HTERT RPE-1 (cell line): Measurements from ENCODE around the gene TSEN34.

Experiments
- in situ Hi-C: fragments of 300-500 bp; cut with MboI; formaldehyde crosslinking; loops from 4 replicates; pipeline ENCODE4 v1.14.3; 2020; ENCODE audit warnings: low sequenced_read_pairs

Gene TSEN34

DNA sequence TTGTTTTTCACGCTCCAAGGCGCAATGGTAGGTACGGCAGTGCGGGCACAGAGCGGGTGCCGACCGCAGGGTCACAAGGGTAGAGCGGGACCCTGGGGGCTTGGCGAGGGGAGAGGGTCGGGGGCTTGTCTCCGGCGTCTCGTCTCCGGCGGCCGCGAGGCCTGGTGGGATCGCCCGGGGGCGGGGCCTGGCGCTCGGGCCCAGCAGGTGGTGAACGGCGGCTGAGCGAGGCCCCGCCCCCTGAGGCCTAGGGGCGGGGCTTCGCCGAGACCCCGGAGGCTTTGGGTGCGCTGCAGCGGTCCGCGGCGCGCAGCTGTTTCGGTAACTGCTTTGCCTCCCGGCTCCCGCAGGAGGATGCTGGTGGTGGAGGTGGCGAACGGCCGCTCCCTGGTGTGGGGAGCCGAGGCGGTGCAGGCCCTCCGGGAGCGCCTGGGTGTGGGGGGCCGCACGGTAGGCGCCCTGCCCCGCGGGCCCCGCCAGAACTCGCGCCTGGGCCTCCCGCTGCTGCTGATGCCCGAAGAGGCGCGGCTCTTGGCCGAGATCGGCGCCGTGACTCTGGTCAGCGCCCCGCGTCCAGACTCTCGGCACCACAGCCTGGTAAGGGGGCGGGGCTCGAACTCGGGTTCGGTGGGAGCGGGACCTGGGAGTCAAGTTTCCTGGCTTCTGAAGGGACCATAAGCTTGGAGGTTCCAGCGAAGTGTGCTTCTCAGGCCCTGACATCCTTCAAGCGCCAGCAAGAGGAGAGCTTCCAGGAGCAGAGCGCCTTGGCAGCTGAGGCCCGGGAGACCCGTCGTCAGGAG, at the start of gene TSEN34:
TSS of gene TSEN34 (plus strand) at position 298 of the 800 bp plus-strand sequence. CDS start at position 355, 57 bp downstream.
- in situ Hi-C loops: no loop called here

DNA sequence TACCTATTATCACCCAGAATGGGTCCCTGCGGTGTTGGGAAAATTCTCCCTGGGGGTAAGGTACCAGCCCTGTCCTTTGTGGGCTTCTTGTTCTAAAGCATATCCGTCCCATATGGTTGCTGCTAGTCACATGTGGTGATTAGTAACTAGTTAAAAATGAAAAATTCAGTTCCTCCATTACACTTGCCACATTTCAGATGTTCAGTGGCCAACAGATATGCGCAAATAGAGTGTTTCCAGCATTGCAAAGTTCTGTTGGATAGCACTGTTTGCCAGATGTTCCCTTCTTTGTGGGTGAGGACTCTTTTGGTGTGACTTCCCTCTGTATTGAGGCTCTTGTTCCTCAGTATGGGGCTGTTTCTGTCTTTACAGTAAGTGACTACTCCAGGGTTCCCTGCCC, 49.8 kb upstream of the TSEN34 start:
- in situ Hi-C loops: no loop called here

DNA sequence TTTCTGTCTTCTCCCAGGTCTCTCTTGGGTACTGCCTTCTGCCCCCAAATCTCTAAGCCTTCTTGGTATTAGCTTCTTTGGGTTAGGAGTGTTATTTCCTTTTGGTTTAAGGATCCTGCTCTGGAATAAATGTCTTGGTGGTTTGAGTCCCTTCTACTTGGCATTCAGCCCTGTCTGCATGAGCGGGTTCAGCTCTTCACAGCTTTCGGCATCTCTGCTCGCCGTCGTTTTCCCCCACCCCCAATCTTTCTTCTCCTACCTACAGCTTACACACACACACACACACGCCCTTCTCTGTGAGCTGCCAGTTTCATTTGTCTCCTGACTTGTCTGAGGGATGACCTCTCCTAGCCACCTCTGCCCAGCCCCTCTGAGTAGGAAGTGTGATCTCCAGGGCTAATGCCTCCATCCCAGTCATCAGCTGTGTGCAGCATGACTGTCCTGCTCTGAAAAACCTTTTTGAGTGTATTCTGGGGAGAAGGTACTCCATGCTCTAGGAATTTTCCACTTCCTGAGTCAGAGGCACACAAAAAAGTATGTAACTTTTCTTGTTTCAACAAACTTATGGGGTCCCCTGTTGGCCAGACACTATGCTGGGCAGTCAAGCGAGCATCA, 48.8 kb upstream of the TSEN34 start:
- in situ Hi-C loops: no loop called here

DNA sequence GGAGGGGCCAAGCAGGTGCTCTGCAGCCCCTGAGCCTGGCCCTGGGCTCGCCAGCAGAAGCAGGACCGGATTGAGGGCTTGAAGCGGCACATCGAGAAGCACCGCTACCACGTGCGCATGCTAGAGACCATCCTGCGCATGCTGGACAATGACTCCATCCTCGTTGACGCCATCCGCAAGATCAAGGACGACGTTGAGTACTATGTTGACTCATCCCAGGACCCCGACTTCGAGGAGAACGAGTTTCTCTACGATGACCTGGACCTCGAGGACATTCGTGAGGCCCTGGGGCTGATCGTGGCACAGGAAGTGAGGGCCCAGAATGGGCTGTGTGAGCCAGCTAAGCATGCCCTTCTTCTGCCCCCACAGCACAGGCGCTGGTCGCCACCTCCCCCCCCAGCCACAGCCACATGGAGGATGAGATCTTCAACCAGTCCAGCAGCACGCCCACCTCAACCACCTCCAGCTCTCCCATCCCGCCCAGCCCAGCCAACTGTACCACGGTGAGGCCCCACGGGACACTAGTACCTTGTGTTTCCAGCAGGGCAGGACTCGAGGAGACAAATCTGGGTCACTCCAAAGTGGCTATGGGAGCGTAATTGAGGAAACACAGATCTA, 45.5 kb upstream of the TSEN34 start:
- in situ Hi-C loops: no loop called here

DNA sequence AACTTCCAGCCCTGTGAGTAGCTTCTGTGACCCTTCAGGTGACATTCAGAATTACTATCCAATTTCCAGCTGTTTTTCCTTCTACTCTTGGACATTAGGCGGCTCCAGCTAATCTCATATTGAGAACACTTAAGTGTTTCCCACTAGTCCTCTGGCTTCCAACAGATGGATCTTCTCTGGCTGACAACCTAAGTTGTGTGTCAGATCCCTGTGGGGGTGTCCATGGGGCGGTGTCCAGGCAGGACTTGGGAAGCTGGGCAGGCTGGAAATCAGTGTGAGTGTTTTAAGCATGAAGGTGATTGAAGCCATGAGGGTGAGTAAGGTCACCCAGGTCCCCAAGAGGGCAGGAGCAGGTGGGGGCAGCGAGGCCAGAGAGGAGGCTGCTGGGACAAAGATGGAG, 43.4 kb upstream of the TSEN34 start:
- in situ Hi-C loops: no loop called here

DNA sequence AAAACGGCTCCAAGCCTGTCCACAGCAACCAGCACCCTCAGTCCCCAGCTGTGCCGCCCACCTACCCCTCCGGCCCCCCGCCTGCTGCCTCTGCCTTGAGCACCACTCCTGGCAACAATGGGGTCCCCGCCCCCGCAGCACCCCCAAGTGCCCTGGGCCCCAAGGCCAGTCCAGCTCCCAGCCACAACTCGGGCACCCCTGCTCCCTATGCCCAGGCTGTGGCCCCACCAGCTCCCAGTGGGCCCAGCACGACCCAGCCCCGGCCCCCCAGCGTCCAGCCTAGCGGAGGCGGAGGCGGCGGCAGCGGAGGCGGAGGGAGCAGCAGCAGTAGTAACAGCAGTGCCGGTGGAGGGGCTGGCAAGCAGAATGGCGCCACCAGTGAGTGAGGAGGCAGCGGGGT, 43.0 kb upstream of the TSEN34 start:
- in situ Hi-C loops: no loop called here

DNA sequence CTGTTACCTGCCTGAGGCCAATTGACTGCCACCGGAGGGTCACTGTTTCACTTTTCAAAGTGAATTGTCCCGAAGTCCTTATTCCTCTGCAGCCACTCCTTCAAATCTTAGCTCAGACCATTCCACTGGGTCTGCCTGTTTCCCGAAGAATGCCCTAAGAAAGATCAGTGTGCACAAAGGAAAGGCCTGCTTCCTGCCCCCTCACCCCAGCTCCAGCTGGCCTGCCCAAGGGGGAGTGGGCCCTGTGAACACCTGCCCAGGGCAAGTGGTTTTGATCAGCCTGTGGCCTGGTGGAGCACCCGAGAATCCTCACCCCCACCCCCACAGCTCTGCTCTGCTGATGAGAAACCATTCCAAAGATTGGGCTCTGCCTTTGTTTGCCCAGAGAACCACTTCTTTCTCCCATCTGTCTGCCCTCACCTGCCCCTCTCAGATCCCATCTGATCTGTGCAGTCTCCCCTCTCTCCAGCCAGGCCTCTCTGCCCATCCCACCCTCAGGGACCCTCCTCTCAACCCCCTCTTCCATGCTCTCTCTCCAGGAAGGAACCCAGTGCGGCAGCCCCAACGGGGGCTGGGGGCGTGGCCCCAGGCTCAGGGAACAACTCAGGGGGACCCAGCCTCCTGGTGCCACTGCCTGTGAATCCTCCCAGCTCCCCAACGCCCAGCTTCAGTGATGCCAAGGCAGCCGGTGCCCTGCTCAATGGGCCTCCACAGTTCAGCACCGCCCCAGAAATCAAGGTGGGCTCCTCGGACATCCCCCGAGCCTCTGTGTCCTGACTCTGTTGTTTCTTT, 41.9 kb upstream of the TSEN34 start:
- in situ Hi-C loops: no loop called here

DNA sequence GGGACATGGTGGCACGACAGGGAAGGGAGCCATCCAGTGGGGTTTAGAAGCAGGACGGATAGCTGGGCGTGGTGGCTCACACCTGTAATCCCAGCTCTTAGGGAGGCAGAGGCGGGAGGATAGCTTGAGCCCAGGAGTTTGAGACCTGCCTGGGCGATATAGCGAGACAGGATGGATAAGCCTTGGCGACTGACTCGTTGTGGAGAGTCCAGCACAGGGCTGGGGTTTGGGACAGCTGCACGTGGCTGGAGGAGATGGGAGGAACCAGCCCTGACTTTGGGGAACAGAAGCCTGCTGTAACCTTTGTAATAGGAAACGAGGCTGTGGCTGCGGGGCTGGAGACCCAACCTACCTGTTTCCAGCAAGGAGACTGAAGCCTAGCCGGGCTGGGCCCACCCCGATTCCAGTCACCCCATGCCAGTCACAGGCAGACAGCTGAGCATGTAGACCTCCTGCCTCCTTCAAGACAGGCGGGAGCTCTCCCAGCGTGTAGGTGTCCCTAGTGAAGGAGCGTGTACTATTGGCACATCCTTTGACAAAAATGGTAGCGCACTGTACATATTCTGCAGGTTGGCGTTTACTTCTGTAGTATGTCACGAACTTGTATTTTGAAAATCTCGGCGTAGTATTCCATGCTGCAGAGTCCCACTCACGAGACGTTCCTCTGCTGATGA, 39.6 kb upstream of the TSEN34 start:
- in situ Hi-C loops: no loop called here

DNA sequence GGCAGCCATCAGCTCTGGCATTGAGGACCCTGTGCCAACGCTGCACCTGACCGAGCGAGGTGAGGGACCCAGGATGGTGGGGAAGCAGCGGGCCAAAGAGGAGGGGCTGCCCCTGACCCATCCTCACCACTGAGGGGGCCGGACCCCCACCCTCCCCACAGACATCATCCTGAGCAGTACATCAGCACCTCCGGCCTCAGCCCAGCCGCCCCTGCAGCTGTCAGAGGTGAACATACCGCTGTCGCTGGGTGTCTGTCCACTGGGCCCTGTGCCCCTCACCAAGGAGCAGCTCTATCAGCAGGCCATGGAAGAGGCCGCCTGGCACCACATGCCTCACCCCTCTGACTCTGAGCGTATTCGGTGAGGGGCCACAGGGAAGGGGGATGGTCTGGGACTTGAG, 38.8 kb upstream of the TSEN34 start:
- in situ Hi-C loops: no loop called here

DNA sequence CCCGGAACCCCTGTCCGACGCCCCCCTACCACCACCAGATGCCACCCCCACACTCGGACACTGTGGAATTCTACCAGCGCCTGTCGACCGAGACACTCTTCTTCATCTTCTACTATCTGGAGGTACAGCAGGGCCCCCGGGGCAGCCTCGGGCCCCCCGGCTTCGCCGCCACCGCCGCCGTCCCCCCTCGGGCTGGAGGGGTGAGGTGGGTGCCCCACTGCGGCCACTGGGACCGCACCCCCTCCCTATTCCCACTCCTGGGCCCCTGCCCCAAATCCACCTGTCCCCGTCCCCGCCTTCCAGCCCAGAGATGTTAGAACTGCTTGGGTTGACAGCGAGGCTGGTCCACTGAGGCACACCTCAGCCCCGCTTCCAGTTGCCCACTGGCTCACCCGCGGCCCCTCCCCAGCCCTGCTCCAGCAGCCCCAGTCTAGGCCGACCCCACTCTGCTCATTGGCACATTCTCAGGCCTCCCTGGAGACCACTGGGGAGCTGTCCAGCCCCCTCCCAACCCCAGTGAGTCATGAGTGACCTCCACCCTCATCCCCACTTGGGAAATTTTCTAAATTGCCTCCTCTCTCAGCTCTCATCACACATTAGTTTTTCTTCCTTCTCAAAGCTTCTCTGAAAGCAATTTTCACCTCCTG, 38.1 kb upstream of the TSEN34 start:
- in situ Hi-C loops: no loop called here

DNA sequence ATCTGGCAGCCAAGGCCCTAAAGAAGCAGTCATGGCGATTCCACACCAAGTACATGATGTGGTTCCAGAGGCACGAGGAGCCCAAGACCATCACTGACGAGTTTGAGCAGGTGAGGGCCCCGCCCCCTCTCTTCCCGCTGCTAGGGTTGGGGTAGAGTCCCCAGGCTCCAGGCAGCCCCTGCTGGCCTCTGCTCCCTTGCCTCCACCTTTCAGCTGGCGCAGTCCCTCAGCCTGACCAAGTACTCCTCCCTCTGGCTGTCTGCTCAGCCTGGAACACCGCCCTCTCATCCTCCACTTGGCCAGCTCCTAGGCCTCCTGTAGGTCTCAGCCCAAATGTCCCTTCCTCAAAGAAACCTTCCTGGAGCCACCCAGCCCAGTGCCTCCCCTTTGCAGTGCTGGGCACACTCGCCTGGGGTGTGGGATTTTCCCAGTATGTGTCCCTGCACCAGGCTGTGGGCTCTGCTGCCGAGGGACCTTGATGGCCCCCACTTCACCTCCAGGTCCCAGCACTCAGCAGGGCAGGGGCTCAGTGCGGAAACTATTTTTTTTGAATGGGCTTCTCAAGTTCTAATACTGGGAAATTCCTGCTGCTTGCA, 37.3 kb upstream of the TSEN34 start:
- in situ Hi-C loops: no loop called here

DNA sequence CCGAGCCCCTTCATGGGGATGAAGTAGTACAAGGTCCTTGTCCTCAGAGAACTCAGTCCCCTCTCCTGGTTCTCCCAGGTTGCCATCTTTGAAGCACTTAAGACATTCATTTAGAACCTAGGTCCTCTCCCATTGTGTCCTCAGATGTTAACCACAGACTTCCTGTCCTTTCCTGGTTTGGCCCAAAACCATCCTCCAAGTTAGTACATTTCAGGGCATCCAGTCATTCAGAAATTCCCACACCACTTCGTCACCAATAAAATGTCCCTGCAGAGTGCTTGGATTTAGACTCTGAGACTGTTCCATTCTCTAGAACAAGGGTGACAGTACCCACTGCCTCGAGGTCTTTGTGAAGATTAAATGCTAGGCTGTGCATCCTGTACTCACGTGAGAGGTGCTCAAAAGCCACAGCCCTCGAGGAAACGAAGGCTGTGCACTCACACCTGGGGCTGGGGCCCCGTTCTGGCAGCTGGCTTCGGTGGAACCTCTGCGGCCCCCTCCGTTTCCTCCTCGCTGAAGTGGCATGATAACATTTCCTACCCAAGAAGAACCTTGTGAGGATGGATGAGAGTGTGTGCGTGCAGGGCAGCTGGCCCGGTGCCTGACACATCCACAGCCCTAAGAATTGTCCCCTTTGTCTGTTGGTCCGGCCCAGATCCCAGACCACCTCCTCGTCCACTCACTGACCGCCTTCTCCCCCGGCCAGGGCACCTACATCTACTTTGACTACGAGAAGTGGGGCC, 36.3 kb upstream of the TSEN34 start:
- in situ Hi-C loops: no loop called here

DNA sequence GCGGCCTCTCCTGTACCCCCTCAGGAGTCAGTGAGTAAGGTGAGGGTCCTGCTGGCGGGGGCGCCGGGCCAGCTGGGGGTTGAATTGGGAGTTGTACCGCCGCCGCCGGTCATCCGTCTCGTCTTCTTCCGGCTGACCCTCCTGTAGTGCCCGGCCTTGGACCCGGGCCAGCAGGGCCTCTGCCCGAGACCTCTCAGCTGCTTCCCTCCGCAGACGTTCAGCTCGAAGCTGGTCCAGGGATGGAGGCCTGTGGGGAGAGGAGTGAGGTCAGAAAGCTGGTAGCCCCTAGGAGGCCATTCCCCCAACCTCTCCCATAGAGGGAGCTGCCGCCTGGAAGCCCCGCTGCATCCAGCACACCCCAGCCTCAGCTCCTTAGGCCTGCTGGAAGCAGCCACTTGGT, 35.4 kb upstream of the TSEN34 start:
- in situ Hi-C loops: no loop called here

DNA sequence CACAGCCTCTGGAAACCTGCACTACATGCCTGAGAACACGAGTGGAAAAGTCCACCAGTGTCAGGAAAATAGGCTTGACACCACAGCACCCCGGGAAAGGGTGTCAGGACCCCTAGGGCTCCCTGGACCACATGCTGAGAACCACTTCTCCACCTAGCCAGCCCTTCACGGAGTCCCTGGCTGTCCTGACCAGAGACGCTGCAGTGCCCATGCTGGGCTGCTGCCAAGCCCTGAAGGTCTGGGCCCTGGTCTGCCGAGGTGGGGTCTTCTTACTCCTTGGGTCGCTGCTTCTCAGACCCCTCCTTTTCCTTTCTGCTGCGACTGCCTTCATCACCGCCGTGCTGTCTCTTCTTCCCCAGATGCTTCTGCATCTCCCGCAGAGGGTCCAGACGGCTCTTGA, 34.6 kb upstream of the TSEN34 start:
- in situ Hi-C loops: no loop called here

DNA sequence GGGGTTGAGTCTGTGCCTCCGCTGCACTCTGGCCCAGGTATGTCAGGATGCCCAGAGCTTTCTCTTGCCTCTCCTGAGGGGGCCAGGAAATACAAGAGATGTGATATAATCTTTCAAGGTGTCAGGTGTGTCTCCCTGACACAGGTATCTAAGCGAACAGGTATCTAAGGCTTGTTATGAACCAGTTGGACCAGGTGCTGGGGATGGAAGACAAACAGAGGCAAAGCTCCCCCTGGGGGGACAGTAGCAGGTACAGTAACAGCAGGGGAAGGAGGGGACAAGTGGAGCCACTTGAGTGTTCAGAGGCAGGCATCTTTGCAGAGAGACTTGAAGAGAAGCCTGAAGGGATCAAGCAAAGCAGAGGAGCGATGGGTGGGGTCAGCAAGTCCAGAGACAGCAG, 34.2 kb upstream of the TSEN34 start:
- in situ Hi-C loops: no loop called here

DNA sequence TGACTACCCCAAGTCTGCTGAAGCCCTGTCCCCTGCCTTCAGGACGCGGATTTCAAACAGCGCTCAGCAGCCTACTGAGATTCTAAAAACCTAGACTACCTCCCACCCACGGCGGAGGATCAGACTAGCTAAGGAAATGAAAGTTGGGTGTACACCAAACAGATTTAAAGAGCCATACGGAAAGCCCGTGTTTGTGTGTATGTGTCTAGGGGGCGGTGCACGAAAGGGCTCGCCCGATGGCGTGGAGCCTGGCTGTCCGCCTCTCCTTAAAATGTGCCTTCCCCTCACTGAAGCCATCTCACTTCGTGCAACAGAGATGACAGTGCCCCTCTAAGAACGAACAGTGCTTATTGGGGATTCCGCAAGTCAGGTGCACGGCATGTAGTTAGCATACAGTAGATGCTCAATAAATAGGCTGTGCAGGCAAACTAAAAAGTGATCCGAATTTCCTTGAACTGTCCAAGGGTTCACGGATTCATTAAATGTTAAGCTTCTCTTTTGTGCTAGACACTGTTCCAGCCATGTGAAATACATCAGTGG, 32.2 kb upstream of the TSEN34 start:
- in situ Hi-C loops: no loop called here

DNA sequence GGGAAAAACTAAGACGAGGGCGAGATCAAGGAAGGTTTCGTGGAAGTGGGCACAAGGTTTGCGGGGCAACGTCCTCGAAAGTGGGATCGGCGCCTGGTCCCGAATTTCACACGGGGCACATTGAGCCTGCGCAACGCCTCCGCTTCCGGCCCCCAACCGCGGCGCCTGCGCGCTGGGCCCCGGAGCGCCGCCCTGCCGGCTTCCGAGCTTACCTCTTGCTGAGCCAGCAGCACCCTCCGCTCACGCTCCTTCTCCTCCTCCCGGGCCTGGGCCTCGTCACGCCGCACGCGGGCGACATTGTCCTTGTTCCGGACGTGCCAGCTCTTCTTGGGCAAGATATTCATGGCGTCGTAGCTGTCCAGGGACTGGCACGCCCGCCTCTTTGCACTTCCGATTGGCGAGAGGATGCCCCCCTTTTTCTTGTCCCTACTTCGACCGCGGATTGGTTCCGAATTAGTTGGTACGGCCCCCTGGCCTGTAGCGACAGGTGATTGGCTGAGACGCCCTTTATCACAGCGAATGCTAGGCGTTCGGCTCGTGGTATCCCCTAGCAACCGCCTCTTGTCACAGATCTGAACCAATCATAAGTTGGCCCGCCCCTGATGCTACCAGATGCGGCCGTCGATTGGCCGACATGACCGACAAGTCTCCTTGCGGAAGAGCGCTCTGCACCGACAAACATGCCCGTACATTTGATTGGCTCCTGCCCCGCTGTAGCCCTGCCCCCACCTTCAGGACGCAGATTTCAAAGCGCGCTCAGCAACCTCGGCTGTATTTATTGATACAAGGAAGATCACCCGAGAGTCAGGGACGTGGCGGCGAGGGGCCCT, 31.5 kb upstream of the TSEN34 start, which contains the start of gene LENG1:
TSS of gene LENG1 (minus strand) at position 370 of the 830 bp plus-strand sequence. CDS start at position 344, 26 bp downstream.
- in situ Hi-C loops: no loop called here
